ENCODE measurements around the gene TP53I13. TPM values are rescaled to one million over a fixed set of nuclear protein-coding genes. Genes with fewer than 3 reads are reported as not detected.
A peak's percentile ranks its signal among the peaks of the same experiment; 100 is the strongest.

The TP53I13 gene
- total and polyA plus RNA-seq, 2 of the 4 experiments (the other 2 are of a cell fraction) = 22.0 to 48.3 TPM

GRCh38 chr17:29589524-29590410, 21.3 kb downstream of the TP53I13 start, which contains the start of gene GIT1:
TSS of gene GIT1 (minus strand) at chr17:29589648. CDS start at chr17:29589378, 270 bp downstream.
- H2BK15ac ChIP-seq (ENCODE audit: low read depth, low read length) = peak within 1 kb of the TSS; percentile 64; the same call in 2 of the 3 replicates
- H2BK5ac ChIP-seq (ENCODE audit: low read depth, low read length, poor library complexity, severe bottlenecking) = peak within 1 kb of the TSS; percentile 82
- peak within 1 kb of the TSS; percentile 97 for H2AFZ ChIP-seq (replicated peaks; ENCODE audit: low read length, poor library complexity)
- no TSS peak for BruUV-seq (replicated peaks)
- H4K5ac ChIP-seq (ENCODE audit: low read depth, low read length) = peak within 1 kb of the TSS; percentile 81
- intact Hi-C loops (cut with micrococcal nuclease) (loop anchor here (1.0 kb wide), 1 partner anchor 9 kb away; no protein-coding TSS in a partner anchor), in situ Hi-C loops (cut with MboI; ENCODE audit: low sequenced_read_pairs) (no loop called here), dilution Hi-C loops (cut with HindIII; ENCODE audit: low sequenced_read_pairs, unreplicated experiment) (no loop called here)
- peak; percentile 78 for DNase-seq
- H4K20me1 ChIP-seq (ENCODE audit: insufficient read depth, low read length) = peaks cover 54% of the 10 kb centered on the region
- H3K14ac ChIP-seq (replicated peaks; ENCODE audit: low read depth, low read length) = peak within 1 kb of the TSS; percentile 77
- H3K9me3 ChIP-seq (ENCODE audit: control insufficient read depth, insufficient read depth, low read length) = no peaks in the 10 kb centered on the region
- H4K91ac ChIP-seq (ENCODE audit: insufficient read depth, low read depth, low read length) = peak within 1 kb of the TSS; percentile 89
- peak within 1 kb of the TSS; percentile 92 for H3K4me2 ChIP-seq (ENCODE audit: low read depth, low read length)
- H3K27me3 ChIP-seq (ENCODE audit: control insufficient read depth, insufficient read depth, low read length) = peaks cover 2% of the 10 kb centered on the region; the same call in 1 of the 2 replicates
- H3K4me1 ChIP-seq (ENCODE audit: control insufficient read depth, insufficient read depth, low read length) = peaks cover 43% of the 10 kb centered on the region
- H3K36me3 ChIP-seq (ENCODE audit: control insufficient read depth, insufficient read depth, low read length) = no peaks in the 10 kb centered on the region
- H3K4ac ChIP-seq (ENCODE audit: low read depth, low read length) = peak within 1 kb of the TSS; percentile 93
- peak within 1 kb of the TSS; percentile 11; the same call in 1 of the 2 replicates for H2BK20ac ChIP-seq (ENCODE audit: low read depth, low read length)
- 0 out of 2 replicates have a peak within 1 kb of the TSS, but pooled peaks have one; percentile 25 for H3K56ac ChIP-seq (ENCODE audit: extremely low read depth, insufficient read depth, low read length)
- peak within 1 kb of the TSS; percentile 90 for H2AK5ac ChIP-seq (ENCODE audit: low read depth, low read length)
- ChIA-PET POLR2A (ENCODE audit: unreplicated experiment) (no interaction called here), CTCF (no interaction called here)
- H3K79me1 ChIP-seq (ENCODE audit: low read depth in 1 of 2, low read length in 2 of 2) = peaks cover 20 to 59% of the 10 kb centered on the region in 2 experiments; a peak in 3 of 4 replicates
- ATAC-seq (ENCODE audit: low read depth) = peak; percentile 82
- H3K23ac ChIP-seq (ENCODE audit: low read depth, low read length) = peak within 1 kb of the TSS; percentile 84
- H3K18ac ChIP-seq (ENCODE audit: low read depth, low read length) = peak within 1 kb of the TSS; percentile 70; the same call in 1 of the 2 replicates
- peak within 1 kb of the TSS; percentile 78 for H2BK120ac ChIP-seq (ENCODE audit: low read depth, low read length)
- H3K9me1 ChIP-seq (ENCODE audit: insufficient read depth, low read length) = peaks cover 20% of the 10 kb centered on the region
- H3K4me3 ChIP-seq (ENCODE audit: insufficient read depth, low read depth, low read length) = peak within 1 kb of the TSS; percentile 85
- H3K9ac ChIP-seq (ENCODE audit: low read depth, low read length) = peak within 1 kb of the TSS; percentile 84
- TF ChIP-seq MXI1 (IDR thresholded peaks at IDR 0.05; ENCODE audit: borderline replicate concordance, low read depth, low read length) = peak; percentile 57
- no peak for TF ChIP-seq RFX5 (IDR thresholded peaks at IDR 0.05; ENCODE audit: low read depth, low read length)
- TF ChIP-seq CTCF (conservative IDR thresholded peaks at IDR 0.05; ENCODE audit: low read depth, low read length) = peak; percentile 19; the same call in 1 of the 2 replicates
- no peak for TF ChIP-seq CEBPB (IDR thresholded peaks at IDR 0.05; ENCODE audit: low read depth, low read length)
- TF ChIP-seq MAZ (IDR thresholded peaks at IDR 0.05; ENCODE audit: borderline replicate concordance, low read depth, low read length) = peak; percentile 96
- TF ChIP-seq POLR2A (IDR thresholded peaks at IDR 0.05; ENCODE audit: low read depth, low read length) = no peak
- H4K8ac ChIP-seq (ENCODE audit: low read depth in 2 of 2, low read length in 2 of 2) = peak within 1 kb of the TSS; percentile 95 to 97
- 4% methylated on average over 16 of the region's 70 CpGs; no CpG with 5 or more reads in 1 of the 2 experiments for WGBS, 2 experiments (ENCODE audit: extremely low coverage in 2 of 2, insufficient read length in 1 of 2)
- peak within 1 kb of the TSS; percentile 93 for H2AK9ac ChIP-seq (replicated peaks; ENCODE audit: low read depth, low read length, poor library complexity)
- H3K27ac ChIP-seq (ENCODE audit: insufficient read depth, low read length) = peak within 1 kb of the TSS; percentile 92

Measured in IMR-90 (cell line).